Stimulated activated CD8-positive, alpha-beta memory T cell treated with anti-CD3 and anti-CD28 coated beads, Interleukin-15, amount 100 ng/mL, for 48 hours (primary cell): ENCODE measurements around the gene CRABP1.

ENCODE experiments used
- DNase-seq, 2 donors: peaks; one replicate each; pipeline ENCODE4 v3.0.0-alpha.2; 2020; ENCODE audit warnings: low read depth in 2 of 2

Gene CRABP1

GRCh38 chr15:78347586-78348543 lies 7.7 kb downstream of the CRABP1 start:
- no peak for DNase-seq

- no peak for DNase-seq
Measured at GRCh38 chr15:78350058-78350457, 9.9 kb downstream of the CRABP1 start.

- DNase-seq: no peak
Measured at GRCh38 chr15:78351539-78351938, 11.4 kb downstream of the CRABP1 start.

DNA sequence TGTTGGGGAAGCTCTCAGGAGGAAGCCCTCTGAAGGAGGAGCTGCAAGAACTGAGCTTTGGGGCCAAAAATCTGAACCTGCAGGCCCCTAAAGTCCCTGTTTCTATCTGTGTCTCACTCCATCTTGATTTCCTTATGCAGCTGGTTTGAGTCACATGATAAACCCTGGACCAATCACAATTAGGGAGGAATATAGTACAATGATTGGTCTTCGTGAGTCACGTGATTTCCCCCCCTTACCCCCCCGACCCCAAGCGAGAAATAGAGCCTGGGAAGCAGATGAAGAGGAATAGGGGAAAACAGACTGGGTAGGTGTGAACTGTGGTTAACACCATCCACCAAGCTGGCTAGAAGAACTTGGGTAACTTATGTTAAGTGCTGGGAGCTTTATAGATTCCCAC lies 12.9 kb downstream of the CRABP1 start:
- no peak for DNase-seq

DNA sequence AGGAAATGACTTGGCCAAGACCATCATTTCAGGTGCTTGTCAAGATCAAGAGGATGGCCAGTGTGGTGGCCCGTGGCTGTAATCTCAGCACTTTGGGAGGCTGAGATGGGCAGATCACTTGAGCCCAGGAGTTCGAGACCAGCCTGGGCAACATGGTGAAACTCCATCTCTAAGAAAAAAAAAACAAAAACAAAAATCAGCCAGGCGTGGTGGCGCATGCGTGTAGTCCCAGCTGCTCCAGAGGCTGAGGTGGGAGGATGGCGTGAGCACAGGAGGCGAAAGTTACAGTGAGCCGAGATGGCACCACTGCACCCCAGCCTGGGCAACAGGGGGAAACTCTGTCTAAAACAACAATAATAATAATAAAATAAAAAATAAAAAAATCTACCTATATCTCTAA lies 15.0 kb downstream of the CRABP1 start:
- DNase-seq: no peak

DNA sequence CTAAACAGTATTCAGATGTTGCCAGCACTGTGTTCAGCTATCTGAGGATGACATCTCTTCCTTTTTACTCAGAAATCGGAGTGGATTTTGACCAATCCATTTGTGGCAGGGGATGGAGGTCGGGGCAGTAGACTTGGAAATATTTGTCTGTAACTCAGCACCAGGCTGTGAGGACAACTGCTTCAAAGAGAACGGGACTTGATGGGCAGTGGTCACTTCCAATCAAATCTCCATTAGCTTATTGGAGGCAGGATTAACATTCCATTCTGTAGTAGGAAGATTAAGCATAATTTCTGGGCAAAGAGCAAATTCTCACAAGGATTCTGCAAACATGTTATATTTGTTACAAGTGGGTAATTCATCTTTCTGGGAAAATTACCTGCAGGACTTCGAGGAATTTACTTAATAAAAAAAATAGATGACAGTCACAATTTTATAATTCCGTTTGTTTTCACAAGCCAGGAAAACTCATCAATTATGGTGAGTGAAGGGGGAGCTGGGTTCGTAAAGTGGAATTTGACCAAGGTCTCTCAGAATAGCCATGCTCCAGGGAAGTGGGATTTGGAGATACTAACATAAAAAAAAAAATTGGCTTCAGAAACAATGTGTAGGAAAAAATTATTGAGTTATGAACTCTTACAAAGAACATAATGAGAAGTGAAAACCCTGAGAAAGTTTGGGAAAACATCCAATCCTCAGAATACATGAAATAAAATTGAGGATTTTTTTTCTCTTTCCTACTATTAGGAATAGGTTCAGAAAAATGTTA lies 18.1 kb downstream of the CRABP1 start:
- no peak for DNase-seq

DNA sequence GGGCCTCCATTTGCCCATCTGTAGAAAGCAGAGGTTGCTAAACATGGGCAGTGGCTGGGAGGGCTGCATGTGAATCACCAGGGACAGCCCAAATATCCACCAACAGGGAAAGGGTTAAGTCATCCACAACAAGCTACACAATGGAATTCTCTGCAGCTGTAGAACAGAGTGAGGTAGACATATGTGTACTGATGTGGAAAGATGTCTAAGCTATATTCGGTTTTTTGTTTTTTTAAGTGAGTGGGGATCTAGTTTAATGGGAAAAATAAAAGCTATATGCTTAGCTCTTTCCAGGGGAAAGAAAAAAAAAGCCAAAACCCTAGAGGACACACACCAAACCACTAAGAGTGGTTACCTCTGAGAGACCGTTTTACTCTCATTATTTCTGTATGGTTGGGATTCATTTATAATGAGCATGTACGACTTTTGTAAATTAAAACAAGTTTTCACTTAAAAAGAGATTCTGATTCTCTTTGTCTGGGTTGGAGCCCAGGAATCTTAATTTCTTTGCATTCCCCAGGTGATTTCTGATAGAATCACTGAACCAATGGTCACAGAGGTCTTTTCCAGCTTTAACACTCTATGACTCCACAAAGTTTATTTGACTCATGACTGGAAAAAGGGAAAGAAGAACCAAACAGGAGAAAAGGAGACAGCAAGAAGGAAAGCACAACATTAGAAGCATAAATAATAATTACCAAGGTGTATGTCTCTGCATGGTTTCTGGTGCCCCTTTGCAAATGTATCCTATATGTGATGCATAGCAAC lies 19.1 kb downstream of the CRABP1 start:
- no peak for DNase-seq

DNA sequence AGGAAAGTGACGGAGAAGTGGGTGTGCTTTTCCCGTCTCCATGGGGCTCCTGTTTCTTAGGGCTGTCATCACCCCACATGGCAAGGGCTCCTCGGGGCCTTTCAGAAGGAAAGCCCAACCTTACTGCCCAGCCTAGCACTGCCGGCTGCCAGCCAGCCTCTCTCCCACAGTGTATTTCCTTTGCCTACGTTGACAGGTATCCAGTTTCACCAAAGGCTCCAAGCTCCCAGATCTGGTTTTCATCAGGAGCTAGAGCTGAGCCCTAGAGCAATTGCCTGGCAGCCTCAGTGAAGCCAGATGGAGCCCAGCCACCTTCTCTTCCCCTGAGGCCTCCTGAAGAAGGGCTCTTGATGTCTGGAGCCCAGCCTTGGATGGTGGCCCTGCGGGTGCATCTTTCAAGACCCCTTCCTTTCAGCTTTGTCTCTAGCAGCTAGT lies 20.2 kb downstream of the CRABP1 start:
- DNase-seq: no peak

- no peak for DNase-seq
Measured at GRCh38 chr15:78360958-78361718, 21.0 kb downstream of the CRABP1 start.

DNA sequence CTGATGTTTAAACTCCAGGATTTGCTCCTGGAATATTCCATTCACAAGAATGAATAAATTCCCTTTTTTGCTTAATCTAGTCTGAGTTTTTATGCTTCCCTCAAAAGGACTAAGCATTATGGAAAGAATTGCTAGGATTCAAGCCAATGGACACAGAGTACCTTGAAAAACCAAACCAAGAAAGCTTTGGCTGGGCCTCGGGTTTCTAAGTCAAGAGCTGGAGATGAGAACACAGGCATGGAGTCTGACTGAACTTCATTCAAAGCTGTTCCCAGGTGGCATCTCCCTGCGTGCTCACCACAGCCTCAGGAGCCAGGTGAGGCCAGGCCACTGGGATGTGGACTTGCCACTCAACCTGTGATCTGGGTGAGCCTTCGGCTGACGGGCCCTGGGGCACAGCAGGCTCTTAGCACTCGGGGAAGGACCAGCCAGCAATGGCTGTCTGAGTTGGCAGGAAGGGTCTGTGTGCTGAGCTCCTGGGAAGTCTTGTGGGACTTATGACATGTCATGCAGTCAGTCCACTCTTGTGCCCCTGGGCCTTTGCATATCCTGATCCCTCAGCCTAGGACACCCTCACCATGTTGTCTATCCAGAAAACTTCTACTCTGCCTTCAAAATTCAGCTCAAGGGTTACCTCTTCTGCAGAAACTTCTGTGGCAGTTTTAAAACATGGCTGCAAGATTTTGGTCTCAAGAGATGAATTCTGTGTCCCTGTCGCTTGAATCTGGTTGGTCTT lies 21.8 kb downstream of the CRABP1 start:
- no peak for DNase-seq

- DNase-seq: no peak
Measured at GRCh38 chr15:78362716-78363380, 22.7 kb downstream of the CRABP1 start.

DNA sequence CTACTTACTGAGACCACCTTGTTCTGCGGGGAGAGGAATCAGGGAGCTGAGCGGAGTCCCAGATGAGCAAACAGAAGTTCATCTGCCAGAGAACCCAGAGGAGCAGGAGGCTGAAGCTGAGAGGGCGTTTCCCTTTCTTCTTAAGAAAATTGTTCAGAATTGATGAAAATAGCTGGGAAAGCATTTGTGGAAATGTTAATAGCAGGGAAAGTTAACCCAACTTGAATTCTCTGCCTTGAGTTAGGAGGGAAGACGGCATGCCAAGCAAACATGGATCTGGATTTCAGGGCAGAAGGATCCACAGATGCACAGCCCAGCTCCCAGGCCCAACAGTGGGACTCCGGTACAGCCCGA lies 23.2 kb downstream of the CRABP1 start:
- DNase-seq: no peak

DNA sequence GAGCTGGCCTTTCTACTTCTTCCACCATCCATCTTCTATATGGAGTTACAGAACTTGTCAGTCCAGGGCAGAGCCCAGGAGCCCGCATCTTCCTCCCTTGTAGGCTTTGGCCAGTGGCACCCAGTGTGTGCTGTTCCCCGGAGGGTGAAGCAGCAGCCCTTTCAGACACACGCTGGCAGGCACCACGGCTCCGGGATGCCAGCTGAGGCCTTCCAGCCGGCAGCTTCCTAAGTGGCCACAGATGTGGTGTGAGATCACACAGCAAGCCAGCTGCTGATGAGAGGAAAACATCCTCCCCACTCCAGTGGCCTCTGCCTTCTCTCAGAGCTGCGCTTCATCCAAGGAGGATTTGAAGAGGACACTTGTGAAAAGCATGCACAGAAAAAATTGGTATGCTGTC lies 24.1 kb downstream of the CRABP1 start:
- no peak for DNase-seq

- DNase-seq: no peak
Measured at GRCh38 chr15:78365917-78366316, 25.8 kb downstream of the CRABP1 start.

DNA sequence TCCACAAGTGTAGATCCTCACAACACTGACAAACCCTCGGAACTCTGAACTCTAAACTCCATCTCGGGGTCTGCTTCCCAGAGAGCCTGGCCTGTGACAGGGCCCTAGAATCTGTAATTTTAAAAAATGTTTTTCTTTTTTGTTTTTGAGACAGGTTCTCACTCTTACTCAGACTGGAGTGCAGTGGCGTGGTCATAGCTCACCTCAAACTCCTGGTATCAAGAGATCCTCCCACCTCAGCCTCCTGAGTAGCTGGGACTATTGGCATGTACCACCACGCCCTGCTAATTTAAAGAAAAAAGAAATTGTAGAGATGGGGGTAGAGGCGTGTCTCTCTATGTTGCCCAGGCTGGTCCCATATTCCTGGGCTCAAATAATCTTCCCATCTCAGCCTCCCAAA lies 26.2 kb downstream of the CRABP1 start:
- no peak for DNase-seq

DNA sequence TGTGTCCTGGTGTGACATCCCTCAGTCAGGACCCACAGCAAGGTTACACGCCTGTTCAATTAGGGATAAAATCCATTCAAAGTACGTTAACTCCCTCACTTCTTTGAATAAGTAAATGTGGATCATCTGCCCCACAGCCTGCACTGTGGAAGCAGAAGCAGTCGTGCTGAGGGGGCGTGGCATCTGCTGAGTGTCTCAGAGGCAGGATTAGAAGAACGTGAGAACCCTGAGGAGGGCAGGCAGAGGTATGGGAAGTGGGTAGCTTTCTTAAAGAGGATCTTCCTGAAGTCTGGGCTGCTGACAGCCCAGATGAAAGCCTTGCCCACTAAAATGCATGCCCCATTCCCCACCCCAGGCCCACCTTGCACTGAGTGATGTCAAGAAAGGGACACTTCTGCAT lies 28.5 kb downstream of the CRABP1 start:
- DNase-seq: no peak

DNA sequence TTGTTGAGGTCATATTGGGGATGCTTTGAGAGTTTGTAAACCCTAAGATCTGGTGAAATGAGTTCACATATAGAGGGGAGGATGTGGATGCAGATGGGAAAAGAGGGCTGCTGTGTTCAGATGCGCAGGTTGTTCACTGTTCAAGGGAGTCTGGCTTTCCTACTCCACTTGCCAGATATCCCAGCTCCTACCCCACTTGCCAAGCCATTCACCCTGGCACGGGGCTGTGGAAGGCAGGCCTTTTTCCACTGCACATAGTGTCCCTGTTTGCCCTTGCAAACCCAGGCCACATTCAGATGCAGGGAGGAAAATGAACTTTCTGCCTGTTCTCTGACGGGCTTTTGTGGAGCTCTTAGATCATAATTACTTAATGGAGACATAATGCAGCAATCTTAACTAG lies 29.0 kb downstream of the CRABP1 start:
- no peak for DNase-seq

DNA sequence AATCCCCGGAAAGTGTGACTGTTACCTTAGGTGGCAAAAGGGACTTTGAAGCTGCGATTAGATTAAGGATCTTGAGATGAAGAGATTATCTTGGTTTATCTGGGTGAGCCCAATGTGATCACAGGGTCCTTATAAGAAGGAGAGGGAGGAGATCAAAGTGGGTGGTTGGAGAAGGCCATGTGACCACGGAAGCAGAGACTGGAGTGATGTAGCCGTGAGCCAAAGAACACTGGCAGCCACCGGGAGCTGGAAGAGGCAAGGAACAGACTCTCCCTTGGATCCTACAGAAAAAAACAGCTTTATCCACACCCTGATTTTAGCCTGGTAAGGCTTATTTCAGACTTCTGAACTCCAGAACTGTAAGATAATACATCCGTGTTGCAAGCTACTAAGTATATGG lies 29.9 kb downstream of the CRABP1 start:
- no peak for DNase-seq

GRCh38 chr15:78372880-78373279 lies 32.7 kb downstream of the CRABP1 start:
- no peak for DNase-seq
